A375 (cell line): Measurements from ENCODE around the gene BTBD2. TPM values are rescaled to one million over a fixed set of nuclear protein-coding genes. Genes with fewer than 3 reads are reported as not detected.

Source experiments
- small RNA-seq: library from RNA; depleted of rRNA; stranded (forward); fragments of <200 nt; gene quantifications from one replicate; pipeline ENCODE3, GENCODE V24; 2014
- total RNA-seq: library from RNA; depleted of rRNA; stranded (reverse); fragments of >200 nt; shearing (Covaris generic); gene quantifications from 2 replicates; pipeline ENCODE4 v1.2.3, GENCODE V29; 2014; rRNA removed

Gene BTBD2
- 39.4 and 44.9 TPM in 2 replicates for total RNA-seq

GRCh38 chr19:2015608-2015950, at the start of gene BTBD2:
Gene BTBD2, minus strand, starts transcription at chr19:2015714. Its CDS starts 11 bp downstream, at chr19:2015703.

GRCh38 chr19:2050991-2051772, 35.7 kb upstream of the BTBD2 start, which contains the start of gene MKNK2:
Gene MKNK2, minus strand, starts transcription at chr19:2051244. Its CDS starts 393 bp downstream, at chr19:2050851.

GRCh38 chr19:1941146-1942077, 74.1 kb downstream of the BTBD2 start, which contains the start of gene CSNK1G2:
Gene CSNK1G2, plus strand, starts transcription at chr19:1941172. Its CDS starts 28,601 bp downstream, at chr19:1969773.

Small RNA genes lying within 50 kb of the gene (small RNA-seq; reads per million reads assigned to genes)
- not detected for gene AC007136.1

Other genes with a start within 250 kb of the BTBD2 start
- gene ATP8B3, start 203.4 kb downstream of the BTBD2 start, total RNA-seq: 1.5 and 1.7 TPM in 2 replicates
- 17.4 and 20.0 TPM in 2 replicates for gene REXO1, start 167.2 kb downstream of the BTBD2 start, total RNA-seq
- 8.6 and 9.3 TPM in 2 replicates for gene KLF16, start 152.1 kb downstream of the BTBD2 start, total RNA-seq
- gene ABHD17A, start 130.2 kb downstream of the BTBD2 start, total RNA-seq: 72.0 and 73.1 TPM in 2 replicates
- gene ADAT3, start 110.3 kb downstream of the BTBD2 start, total RNA-seq: 2.6 and 3.1 TPM in 2 replicates
- gene SCAMP4, start 110.3 kb downstream of the BTBD2 start, total RNA-seq: 29.7 and 37.5 TPM in 2 replicates
- 60.4 and 62.6 TPM in 2 replicates for gene CSNK1G2, start 74.5 kb downstream of the BTBD2 start, total RNA-seq
- 70.0 and 70.3 TPM in 2 replicates for gene MKNK2, start 35.5 kb upstream of the BTBD2 start, total RNA-seq
- gene MOB3A, start 80.6 kb upstream of the BTBD2 start, total RNA-seq: 8.4 and 10.2 TPM in 2 replicates
- 3.6 and 6.2 TPM in 2 replicates for gene IZUMO4, start 81.2 kb upstream of the BTBD2 start, total RNA-seq
- 72.0 and 80.1 TPM in 2 replicates for gene AP3D1, start 135.9 kb upstream of the BTBD2 start, total RNA-seq
- 10.8 and 12.2 TPM in 2 replicates for gene DOT1L, start 148.2 kb upstream of the BTBD2 start, total RNA-seq
- 54.7 and 60.4 TPM in 2 replicates for gene PLEKHJ1, start 220.6 kb upstream of the BTBD2 start, total RNA-seq
- gene SF3A2, start 221.1 kb upstream of the BTBD2 start, total RNA-seq: 89.5 and 90.3 TPM in 2 replicates
- gene AMH, start 233.6 kb upstream of the BTBD2 start, total RNA-seq: 16.8 and 19.0 TPM in 2 replicates
- not detected in 2 replicates for gene JSRP1, start 240.7 kb upstream of the BTBD2 start, total RNA-seq